Stimulated activated CD8-positive, alpha-beta memory T cell treated with anti-CD3 and anti-CD28 coated beads, Interleukin-12 subunit alpha, Interleukin-12 subunit beta, amount 100 ng/mL, for 4 hours (primary cell): ENCODE measurements around the gene KIF6.

ENCODE experiments used
- DNase-seq: peaks from one replicate; pipeline ENCODE4 v3.0.0-alpha.2; 2020; ENCODE audit warnings: low read depth

KIF6 gene

DNA sequence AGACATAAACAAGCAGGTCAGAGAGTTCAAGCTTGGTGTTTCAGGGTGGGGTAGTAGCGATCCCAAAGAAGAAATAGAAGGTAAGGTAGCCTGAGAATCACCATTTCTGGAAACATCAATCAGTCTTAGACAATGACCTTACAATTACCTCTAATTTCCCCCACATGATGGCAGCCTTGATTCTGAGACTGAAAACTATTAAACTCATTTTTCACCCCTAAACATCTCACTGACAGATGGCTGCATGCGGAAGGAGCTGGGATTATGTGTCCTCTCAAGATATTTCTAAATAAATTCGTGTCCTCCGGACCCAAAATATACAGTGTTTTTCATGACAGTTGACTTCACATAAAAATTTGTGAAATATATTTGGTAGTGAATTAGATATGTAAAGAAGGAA lies 61.0 kb downstream of the KIF6 start:
- no peak for DNase-seq

DNA sequence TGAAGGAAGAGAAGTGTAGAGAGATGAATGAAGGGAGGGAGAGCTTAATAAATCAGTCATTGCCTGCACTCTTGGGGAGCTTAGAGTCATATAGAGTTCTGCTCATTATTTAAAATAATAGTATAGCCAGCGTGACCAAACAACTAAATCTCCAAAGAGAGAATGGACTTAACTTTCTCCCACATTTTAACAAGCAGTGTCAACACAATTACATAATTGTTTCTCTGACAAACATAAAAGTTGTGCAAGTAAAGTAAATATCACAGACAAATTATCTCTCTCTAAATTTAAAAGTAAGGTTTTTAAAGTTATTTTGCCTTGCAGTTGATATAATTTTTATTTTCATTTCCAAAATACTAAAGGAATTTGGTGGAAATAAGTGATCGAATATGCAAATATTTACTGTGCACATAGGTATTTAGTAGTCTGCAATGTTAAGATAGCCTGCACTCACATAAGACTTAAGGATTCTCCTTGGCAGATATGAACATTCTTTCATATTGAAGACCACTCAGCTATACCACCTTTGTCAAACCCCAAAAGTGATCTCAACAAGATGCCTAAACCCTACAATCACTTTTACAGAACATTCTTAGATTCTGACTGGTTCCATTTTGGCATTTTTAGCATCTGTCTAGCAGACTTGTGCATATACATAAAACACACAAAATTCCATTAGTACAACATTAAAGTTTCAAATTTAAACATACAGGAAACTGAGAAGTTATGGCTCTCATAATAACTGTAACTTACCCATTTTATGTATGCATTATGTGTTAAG lies 67.7 kb downstream of the KIF6 start:
- no peak for DNase-seq

DNA sequence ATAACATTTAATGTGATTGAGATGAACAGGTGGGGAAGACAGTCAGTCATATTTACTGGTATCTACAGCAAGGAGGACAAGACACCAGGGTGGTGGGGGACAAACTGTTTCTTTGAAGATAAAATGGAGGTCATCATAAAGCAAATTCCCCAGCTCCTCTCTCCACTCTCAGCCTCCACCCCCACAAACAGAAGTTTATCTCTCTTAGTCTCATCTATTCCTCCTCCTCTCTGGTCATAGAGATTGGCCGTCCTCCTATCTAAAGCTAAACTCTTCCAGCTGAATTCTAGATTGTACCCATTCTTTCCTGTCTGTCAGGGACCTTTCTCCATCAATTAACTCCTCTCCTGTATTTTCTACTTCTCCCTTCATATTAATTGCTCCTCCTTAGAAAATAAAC lies 71.1 kb downstream of the KIF6 start:
- no peak for DNase-seq

DNA sequence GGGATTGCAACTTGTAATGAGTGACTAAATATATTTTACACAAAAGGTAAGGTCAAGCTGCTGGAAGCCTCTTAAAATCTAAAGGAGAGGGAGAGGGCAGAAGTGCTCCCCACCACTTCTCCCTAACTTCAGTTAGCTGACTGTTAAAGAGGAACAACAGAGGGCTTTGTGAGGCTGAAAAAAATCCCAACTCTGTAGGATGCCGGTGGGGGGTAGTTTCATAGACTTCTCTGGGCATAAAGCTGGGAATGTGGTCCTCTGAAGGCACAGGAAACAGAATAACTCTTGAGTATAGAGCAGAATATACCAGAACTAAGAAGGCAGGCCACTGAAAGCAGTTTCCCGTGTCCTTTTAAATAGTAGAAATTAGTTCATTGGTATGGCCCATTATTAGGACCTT lies 71.6 kb downstream of the KIF6 start:
- no peak for DNase-seq

DNA sequence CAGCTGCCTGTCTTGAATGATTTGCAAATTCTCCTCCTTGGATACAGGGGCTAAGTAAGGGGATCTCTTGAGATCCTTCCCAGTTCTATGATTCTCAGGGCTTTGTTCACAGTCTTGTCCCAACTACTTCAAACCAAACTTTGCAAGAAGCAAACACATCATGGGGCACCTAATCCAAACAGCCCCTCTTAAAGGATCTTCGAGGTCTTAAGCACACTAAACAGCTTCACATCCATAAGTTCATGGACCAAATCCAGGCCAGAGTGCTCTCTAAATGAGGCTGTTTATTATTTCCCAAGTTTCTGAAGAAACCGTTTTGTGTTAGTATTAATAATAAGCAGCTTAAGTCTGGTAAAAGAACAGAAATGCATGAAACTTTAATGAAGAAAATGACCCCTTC lies 75.2 kb downstream of the KIF6 start:
- no peak for DNase-seq

DNA sequence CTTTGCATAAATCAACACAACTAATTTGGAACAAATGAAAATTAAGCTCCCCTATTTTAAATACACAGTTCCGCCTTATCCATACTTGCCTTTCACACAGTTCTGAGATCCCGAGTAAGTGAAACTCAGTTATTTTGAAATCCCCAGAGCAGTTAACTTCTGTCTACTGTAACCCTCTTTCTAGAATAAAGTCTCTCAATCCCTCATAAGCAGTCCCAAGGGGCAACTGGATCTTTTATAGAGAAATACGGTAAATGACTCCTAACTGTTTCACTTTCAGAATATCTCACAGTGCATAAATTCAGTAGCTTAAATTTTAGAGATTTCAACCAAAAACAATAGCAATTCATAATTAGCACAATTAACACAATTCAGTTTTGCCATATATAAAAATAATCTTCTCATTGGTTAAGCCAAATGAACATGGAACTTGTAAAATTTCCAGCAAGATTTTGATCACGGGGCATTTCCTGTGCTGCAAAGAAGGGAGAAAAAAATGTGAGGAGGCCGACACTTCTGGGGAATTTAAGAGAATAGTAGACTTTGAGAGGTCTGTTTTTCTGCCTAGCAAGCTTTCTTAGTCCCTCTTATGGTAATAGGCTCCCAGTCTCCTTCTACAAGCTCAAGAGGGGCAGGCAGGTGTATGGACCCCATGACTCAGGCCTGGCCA lies 78.3 kb downstream of the KIF6 start:
- no peak for DNase-seq

DNA sequence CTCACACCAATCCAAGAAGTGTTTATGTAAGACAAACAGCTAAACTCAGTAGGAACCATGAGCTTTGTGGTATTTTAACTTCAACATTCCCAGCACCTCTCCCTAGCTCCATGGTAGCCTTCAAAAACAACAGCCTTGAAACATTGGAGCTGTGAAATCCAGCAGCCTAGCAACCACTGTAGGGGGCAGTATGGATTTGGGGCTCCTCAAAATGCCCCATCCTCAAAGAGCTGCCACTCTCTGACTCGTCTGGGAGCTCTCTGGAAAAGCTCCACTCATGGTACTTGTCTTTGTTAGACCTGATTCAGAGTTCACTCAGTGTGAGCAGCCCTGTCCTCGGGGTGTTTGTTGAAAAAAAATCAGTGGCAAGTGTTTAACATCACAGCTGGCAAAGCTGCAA lies 82.9 kb downstream of the KIF6 start:
- DNase-seq = no peak

DNA sequence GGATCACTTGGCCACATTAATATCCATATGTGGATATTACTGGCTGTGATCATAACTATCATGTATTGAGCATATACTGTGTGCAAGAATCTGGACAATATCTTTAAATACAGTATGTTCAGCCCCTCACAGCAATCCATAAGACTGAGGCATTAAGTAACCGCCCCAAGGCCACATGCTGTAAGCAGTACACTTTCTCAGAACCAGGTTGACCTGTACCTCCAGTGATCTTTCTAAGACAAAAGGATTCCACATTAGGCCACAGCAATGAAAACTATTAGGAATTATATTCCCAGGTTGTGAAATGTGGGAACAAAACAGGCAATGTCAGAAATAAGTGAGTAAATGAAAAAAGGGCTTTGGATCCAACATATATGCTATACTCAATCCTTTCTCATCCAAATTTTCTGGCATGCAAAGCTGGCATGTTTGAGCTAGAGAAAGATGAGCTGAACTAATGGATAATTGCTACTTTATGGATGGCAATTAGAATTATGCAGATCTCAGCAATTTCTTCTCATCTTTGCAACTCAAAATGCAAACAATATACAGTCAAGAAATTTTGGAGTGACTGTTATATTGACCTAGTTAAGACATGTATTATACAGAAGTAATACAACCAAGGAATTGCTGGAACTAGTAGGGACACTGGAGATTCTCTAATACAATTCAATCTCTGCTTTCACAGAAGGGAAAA lies 86.9 kb downstream of the KIF6 start:
- no peak for DNase-seq

DNA sequence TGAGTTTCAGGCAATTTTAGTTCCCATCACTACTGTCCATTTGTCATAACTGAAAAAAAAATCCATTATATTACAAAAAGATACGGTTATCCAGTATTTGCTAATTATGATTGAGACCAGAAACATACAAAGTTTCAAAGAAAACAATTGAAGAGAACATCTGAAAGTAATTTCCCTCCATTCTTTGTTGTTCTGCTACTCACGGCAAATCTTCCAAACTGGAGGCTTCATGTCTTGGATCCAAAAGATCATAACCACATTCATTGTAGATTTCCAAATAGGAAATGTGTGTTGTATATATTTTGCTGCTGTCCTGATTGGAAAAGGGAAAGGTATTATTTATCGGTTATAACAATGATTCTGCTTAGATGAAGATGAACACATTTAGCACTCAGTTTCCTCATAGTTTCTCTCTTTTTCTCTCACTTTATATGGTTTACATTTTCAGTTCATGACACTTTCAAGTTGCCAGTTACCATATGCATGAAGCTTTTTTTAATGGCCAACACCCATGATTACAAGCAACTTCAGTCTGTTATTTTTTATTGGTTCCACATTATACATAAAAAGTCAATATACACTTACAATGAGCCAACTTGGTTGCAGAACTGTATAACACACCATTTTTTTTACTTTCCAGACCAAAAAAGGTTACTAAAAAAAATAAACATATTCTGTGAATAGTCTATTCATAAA lies 90.4 kb downstream of the KIF6 start:
- no peak for DNase-seq

DNA sequence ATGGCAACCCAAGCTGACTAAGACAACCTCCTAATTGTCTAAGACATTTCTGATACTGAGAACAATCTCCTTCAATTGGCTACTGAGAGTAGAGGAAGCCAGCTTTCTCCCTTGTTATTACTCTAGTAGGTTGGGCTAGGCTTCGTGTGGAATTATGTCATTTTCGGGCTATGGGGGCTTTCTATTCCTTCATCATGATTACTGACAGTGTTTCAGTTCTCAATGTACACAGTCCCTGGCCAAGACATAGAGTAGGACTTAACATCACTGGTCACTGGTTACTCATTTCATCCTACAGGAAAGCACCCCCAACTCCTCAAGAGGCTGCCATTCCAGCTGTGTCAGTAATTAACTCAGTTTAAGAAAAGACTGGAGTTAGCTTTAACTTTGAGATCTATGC lies 100.0 kb downstream of the KIF6 start:
- DNase-seq = no peak

DNA sequence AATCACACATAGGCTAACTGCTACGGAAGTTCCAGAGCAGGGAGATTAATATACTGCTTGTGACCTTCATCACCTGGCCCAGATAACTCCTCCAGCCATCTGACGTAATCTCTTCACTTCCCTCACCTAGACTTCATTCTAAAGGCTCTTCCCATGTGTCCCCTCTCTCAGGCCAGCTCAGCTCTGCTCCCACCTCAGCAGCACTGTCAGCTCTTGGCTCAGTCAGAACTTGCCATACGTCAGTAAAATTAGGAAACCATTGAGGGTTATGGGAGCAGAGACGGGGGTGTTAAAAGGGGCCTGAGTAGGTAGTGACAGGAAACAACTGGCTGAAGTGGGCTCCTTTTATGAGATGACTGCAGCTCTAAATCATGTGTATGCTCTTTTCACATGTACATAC lies 101.5 kb downstream of the KIF6 start:
- DNase-seq = no peak

DNA sequence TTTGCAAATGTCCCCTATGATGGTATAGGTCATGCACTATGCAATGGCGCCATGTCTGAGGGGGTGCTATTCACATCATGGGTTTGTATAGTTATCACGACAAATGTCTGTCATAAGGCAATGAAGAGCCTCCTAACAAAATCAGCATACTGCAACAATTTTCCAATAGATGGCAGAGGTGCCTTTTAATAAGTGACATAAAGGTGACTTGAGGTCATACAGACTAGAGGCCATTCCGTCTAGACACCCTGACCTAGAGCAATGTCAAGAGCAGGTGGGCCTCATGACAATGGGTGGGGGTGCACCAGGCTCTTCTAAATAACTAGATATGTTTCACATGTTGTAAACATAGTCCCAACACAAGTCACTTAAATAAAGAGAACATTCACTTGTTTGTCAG lies 107.7 kb downstream of the KIF6 start:
- DNase-seq = no peak

DNA sequence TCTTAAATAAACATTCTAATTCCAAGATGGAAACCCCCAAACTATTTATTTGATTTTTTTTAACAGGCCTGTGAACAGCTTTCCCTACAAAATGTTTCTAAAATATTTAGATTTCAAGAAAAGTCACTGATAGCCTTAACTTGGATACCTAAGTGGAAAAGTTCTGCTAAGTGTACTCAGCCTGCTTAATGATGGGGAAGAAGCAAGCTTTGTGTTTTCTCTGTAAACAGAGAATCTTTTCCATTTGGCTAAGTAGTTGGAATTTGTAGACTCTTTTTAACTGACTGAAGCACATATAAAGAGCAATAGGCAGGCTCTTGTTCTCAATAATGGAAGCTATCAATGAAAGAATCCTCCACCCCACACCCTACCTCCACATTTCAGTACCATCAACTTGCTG lies 108.2 kb downstream of the KIF6 start:
- no peak for DNase-seq

DNA sequence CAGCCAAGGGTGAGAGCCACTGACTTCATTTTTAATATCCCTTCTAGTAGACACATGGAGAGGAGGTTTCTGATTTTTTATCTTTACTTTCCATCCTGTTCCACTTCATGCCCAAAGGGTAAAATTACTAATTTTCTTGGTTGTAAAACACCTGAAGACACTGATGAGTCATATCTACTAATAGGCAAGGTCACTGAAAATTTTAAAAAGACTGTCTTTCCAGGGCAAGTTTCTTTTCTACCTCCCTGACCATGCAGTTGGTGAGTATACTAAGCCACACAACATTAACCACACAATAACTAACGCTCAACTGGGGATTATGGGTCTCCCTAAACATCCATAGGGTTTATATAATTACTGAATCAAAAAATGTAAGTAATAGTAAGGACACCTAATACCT lies 109.6 kb downstream of the KIF6 start:
- DNase-seq = no peak

DNA sequence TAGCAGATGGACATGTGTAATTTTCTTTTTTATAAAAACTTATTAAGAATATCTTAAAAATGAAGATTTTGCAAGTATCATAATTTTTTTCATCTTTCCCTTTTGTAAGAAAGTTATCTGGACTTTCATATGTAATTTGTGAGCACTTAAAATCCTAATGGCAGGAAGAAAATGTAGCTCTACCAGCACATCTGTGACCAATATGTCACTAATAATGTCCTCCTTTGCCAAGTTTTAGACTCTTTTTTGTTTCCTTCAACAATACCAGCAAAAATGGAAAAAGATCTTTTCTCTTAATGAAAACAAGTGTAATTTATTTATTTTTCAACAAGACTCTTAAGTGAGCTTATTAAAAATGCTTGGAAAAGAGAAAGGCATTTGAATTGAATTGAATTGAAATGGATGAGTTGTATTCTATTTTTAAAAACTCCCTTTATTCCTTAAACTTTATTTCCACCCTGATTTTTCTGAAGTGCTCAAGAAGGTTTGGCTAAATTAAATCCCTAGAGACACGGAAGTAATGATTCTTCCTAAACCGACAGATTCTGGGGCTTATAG lies 110.7 kb downstream of the KIF6 start:
- no peak for DNase-seq

DNA sequence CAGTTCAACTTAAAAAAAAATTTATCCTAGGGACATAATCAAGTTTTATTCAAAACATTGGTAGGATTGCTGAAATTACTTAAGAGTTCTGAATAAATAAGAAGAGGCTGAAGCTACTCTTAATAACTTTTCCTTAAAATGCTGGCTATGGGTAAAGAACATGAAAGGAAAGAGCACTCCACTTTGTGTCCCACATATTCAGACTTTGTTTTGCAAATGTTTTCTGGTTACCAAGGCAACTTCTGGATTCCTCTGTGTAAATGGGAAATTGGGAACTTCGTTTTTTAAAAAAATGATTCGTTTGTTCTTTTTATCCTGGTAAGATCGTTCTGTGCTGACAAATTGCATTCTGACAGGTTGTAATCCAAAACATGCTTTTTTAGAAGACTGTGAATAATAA lies 115.0 kb downstream of the KIF6 start:
- no peak for DNase-seq

DNA sequence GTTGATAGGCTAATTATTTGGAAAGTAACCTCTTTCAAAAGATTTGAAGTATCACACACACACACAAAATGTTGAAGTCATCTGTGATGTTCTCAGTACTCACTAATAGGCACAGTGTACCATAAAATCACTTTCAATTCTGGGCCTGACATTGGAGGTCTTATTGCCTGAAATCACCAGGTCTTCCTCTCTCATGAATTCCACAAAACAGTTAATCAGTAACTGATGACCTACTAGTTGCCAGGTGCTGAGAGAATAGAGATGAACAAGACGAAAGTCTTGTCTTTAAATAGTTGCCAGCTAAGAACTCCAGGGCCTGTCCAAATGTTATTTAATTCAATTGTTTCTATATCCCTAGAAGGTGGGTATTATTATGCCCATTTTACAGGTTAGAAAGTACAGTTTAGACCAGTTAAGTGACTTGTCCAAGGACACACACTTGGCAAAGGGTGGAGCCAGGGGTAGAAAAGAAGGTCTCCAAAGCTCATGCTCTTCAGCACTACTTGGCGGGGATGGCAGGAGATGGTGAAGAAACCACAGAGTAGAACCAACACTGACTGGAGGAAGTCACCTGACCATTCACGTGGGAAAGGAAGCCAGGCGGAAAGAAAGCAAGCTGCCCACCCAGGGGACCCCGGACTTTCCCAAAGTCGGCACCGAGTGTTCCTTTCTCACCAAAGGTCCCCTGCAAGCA lies 116.4 kb downstream of the KIF6 start:
- DNase-seq = no peak

DNA sequence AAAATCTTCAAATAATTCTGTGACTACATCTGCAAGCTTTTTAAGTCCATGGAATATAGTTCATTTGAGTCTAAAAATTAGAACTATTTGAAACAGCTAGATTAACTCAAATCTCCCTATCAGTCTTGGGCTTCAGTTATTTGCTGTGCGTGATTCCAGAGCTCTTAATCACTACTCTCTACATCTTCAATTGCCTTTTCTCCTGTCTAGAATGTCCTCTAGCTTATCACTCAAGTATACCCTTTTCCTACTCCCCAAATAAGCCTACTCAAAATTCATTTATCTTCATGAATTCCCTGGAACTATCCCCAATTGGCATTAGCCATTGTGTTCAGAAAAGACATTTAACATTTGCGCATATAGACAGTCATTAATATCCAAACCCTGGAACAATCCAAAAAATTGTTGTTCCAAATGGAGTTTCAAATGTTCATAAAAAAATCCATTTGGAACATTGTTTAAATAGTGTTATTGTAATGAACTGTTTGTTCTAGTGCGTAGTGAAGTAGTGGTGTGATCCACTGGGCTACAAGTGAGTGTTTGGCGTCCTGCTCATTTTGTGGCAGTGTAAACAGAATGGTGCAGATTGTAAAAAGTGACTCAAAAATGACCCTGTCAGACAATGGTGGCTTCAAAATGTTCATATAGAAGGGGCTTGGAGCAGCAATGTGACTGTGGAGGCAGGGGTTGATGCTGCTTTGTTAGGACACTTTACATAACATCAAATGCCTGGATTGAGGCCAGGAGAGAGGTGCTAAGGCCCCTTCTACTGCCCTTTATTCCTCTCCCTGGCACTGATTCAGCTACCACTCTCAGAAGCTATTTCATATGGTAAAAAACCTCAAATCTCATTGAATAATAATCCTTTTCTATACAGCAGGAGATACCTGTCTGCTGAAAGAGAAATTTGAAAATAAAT lies 122.3 kb downstream of the KIF6 start:
- DNase-seq = no peak

DNA sequence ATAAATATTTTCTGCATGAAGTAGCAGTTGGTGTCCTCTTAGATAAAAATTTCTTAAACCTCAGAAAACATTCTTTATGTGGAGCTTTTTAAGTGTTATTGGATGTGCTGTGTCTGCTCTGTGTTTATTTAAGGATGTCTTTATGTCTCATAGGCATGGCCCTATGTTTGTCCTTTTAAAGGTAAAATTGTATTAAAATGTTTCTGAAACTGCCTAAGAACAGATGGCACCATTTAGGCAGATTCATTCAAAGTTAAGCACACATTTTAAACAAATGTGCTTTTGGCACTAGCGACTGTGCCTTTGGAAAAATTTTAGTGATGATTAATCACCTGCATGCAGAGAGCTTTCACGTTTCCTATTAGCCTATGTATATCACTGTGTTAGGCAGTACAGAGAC lies 125.2 kb downstream of the KIF6 start:
- DNase-seq = no peak

DNA sequence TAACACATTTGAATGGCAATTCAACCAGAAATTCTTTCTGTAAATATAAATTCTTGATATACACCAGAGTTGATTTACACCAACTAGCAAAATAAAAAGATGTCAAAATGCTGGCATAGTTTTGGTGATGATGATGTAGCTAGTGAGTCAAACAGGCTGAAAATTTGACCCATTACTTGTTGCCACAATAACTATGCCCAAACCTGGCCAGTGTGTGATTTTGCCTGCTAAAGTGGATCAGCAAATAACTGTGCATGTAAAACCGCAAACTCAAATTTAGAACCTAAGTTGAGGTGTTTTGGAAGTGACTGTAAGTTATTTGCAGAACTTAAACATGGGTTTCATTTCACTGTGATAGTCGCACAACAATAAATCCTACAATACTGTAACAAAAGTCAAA lies 125.9 kb downstream of the KIF6 start:
- DNase-seq = no peak

DNA sequence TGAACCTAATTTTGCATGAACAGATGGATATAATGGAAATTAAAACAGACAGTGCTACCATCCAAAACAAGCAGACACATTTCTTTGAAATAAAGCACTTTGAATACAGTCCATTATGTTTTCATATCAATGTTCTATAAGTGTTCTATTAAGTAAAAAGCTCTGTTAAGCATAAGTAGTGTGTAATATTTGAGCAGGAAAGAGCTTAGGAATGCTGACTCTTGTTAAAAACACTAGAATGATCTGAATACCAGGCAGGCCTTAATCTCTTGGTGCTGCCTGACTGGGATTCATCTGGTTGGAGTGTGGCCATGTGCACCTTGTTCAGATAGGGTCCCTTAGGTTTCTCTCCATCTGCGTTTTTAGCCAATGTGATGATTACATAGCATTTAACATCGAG lies 130.9 kb downstream of the KIF6 start:
- DNase-seq = no peak
